Endodermal cell (in vitro differentiated cells): ENCODE results near the gene VEGFA. TPM values are rescaled to one million over a fixed set of nuclear protein-coding genes. Genes with fewer than 3 reads are reported as not detected.

Experiments used
- DNase-seq: peaks from one replicate; pipeline ENCODE4 v3.0.0-alpha.2; 2017
- H3K27ac ChIP-seq: 2 replicates; pipeline ENCODE4 v1.5.1; 2013; ENCODE audit warnings: mild to moderate bottlenecking, low read depth, low read length, moderate library complexity
- H3K27me3 ChIP-seq: 2 replicates; pipeline ENCODE4 v1.6.1; 2013; ENCODE audit warnings: mild to moderate bottlenecking, low read length, moderate library complexity; ENCODE audit not compliant: insufficient read depth, control insufficient read depth, poor library complexity, severe bottlenecking
- H3K36me3 ChIP-seq: 2 replicates; pipeline ENCODE4 v1.7.0; 2013; ENCODE audit warnings: mild to moderate bottlenecking, low read length, moderate library complexity; ENCODE audit not compliant: control insufficient read depth, insufficient read depth
- H3K4me1 ChIP-seq: one replicate; pipeline ENCODE4 v1.7.0; 2013; ENCODE audit warnings: low read length; ENCODE audit not compliant: control insufficient read depth, insufficient read depth
- H3K4me3 ChIP-seq: 2 replicates; pipeline ENCODE4 v1.5.1; 2013; ENCODE audit warnings: mild to moderate bottlenecking, low read length, moderate library complexity
- H3K9ac ChIP-seq: 2 replicates; pipeline ENCODE4 v1.6.1; 2013; ENCODE audit warnings: mild to moderate bottlenecking, low read length, moderate library complexity; ENCODE audit not compliant: poor library complexity, severe bottlenecking; ENCODE audit errors: extremely low read depth
- H3K9me3 ChIP-seq: 2 replicates; pipeline ENCODE4 v1.6.1; 2013; ENCODE audit warnings: mild to moderate bottlenecking, low read length, moderate library complexity; ENCODE audit not compliant: control insufficient read depth
- H3K27ac Mint-ChIP-seq: 2 replicates; pipeline ENCODE4 v1.8.0; 2020; ENCODE audit warnings: mixed read lengths
- H3K27me3 Mint-ChIP-seq: 2 replicates; pipeline ENCODE4 v1.8.0; 2021; ENCODE audit warnings: mild to moderate bottlenecking, mixed read lengths; ENCODE audit not compliant: insufficient read depth
- H3K36me3 Mint-ChIP-seq: 2 replicates; pipeline ENCODE4 v1.8.0; 2020; ENCODE audit warnings: low read depth, mixed read lengths
- H3K4me1 Mint-ChIP-seq: 2 replicates; pipeline ENCODE4 v1.8.0; 2020; ENCODE audit warnings: mixed read lengths
- H3K4me3 Mint-ChIP-seq: 2 replicates; pipeline ENCODE4 v1.8.0; 2020; ENCODE audit warnings: mild to moderate bottlenecking, moderate library complexity, mixed read lengths
- H3K9me3 Mint-ChIP-seq: 2 replicates; pipeline ENCODE4 v1.8.0; 2020; ENCODE audit warnings: mild to moderate bottlenecking, mixed read lengths
- CTCF ChIP-seq: fragments of 200-600 bp; sonication (generic); conservative IDR thresholded peaks from 2 replicates; pipeline ENCODE4 v1.5.0; 2021; ENCODE audit warnings: antibody characterized with exemption, mild to moderate bottlenecking
- WGBS, 2 experiments: methylation state at CpG; one replicate each; pipeline versions ENCODE4 v1.1.5 to v1.1.7; 2013; ENCODE audit warnings: missing lambda C conversion rate in 2 of 2, mixed read lengths in 1 of 2; ENCODE audit not compliant: insufficient coverage in 1 of 2, insufficient read length in 1 of 2; 5-methylcytosine and 5-hydroxymethylcytosine counted together
- total RNA-seq, 2 donors: library from RNA; stranded (reverse); fragmentation: NEBNext Ultra II Directional in 1 of 2; extraction: Animal tissue kit (Norgen Biotek cat#: 25700) in 1 of 2; gene quantifications; 2 replicates in 1 of 2; 3 replicates in 1 of 2; pipeline ENCODE4 v1.2.1, GENCODE V29; 2021

VEGFA gene
- total RNA-seq, 2 donors from 2014 or later: 163 to 254 TPM

GRCh38 chr6:43774776-43775534 is 4.9 kb downstream of the VEGFA start:
- Histone ChIP-seq H3K9ac (peak overlapping the region; percentile 21), H3K4me3 (peak overlapping the region; percentile 96), H3K36me3 (peaks cover 70% of the 10 kb centered on the region), H3K27ac (peak overlapping the region; percentile 52), H3K27me3 (no peaks in the 10 kb centered on the region), H3K9me3 (no peaks in the 10 kb centered on the region), H3K4me1 (peaks cover 10% of the 10 kb centered on the region)
- no peaks in the 10 kb centered on the region for H3K27me3 Mint-ChIP-seq
- peaks cover 29% of the 10 kb centered on the region for H3K4me1 Mint-ChIP-seq
- H3K36me3 Mint-ChIP-seq: peaks cover 52% of the 10 kb centered on the region
- WGBS, 2 experiments: 43 to 55% methylated on average over 8 to 17 of the region's 17 CpGs
- TF ChIP-seq CTCF: peak; percentile 91
- peak; percentile 92 for DNase-seq
- H3K9me3 Mint-ChIP-seq: no peaks in the 10 kb centered on the region
- H3K4me3 Mint-ChIP-seq: peak overlapping the region; percentile 97
- H3K27ac Mint-ChIP-seq: peak overlapping the region; percentile 37

- Mint-ChIP-seq H3K36me3 (peaks cover 57% of the 10 kb centered on the region), H3K4me1 (peaks cover 29% of the 10 kb centered on the region), H3K4me3 (peak overlapping the region; percentile 97), H3K27ac (no peak overlapping the region), H3K9me3 (no peaks in the 10 kb centered on the region), H3K27me3 (no peaks in the 10 kb centered on the region)
- Histone ChIP-seq H3K36me3 (peaks cover 75% of the 10 kb centered on the region), H3K9me3 (no peaks in the 10 kb centered on the region), H3K27ac (no peak overlapping the region), H3K4me3 (peak overlapping the region; percentile 35), H3K4me1 (peaks cover 10% of the 10 kb centered on the region), H3K27me3 (no peaks in the 10 kb centered on the region), H3K9ac (no peak overlapping the region)
- no peak for TF ChIP-seq CTCF
- no peak for DNase-seq
- 89 to 90% methylated on average over 4 of the region's 4 CpGs for WGBS, 2 experiments
Measured at GRCh38 chr6:43775535-43775885, 5.5 kb downstream of the VEGFA start.

- H3K4me1 ChIP-seq: peaks cover 10% of the 10 kb centered on the region
- H3K9me3 ChIP-seq: no peaks in the 10 kb centered on the region
- WGBS, 2 experiments: 90 to 91% methylated on average over 6 to 8 of the region's 8 CpGs
- Mint-ChIP-seq H3K27ac (no peak overlapping the region), H3K4me3 (no peak overlapping the region), H3K4me1 (peaks cover 29% of the 10 kb centered on the region), H3K36me3 (peaks cover 63% of the 10 kb centered on the region), H3K27me3 (no peaks in the 10 kb centered on the region), H3K9me3 (no peaks in the 10 kb centered on the region)
- H3K36me3 ChIP-seq: peaks cover 82% of the 10 kb centered on the region
- no peaks in the 10 kb centered on the region for H3K27me3 ChIP-seq
- no peak for DNase-seq
- H3K27ac ChIP-seq: no peak overlapping the region
- H3K4me3 ChIP-seq: peak overlapping the region; percentile 35
- no peak for TF ChIP-seq CTCF
- H3K9ac ChIP-seq: no peak overlapping the region
Measured at GRCh38 chr6:43776115-43776798, 6.2 kb downstream of the VEGFA start.
